PC-9 (cell line): ENCODE results near the gene OAF.

Experiments used
- EZH2 ChIP-seq: fragments of 200-600 bp; sonication (generic); IDR thresholded peaks from 2 replicates; pipeline ENCODE4 v1.8.0; 2017; ENCODE audit warnings: antibody characterized with exemption, low read depth
- TF ChIP-seq, protein P1 (sequence below): fragments of 200-600 bp; sonication (generic); conservative IDR thresholded peaks from 2 replicates; pipeline ENCODE4 v1.6.1; 2017; ENCODE audit warnings: mixed run types, antibody characterized with exemption, mild to moderate bottlenecking, moderate library complexity

DNA sequence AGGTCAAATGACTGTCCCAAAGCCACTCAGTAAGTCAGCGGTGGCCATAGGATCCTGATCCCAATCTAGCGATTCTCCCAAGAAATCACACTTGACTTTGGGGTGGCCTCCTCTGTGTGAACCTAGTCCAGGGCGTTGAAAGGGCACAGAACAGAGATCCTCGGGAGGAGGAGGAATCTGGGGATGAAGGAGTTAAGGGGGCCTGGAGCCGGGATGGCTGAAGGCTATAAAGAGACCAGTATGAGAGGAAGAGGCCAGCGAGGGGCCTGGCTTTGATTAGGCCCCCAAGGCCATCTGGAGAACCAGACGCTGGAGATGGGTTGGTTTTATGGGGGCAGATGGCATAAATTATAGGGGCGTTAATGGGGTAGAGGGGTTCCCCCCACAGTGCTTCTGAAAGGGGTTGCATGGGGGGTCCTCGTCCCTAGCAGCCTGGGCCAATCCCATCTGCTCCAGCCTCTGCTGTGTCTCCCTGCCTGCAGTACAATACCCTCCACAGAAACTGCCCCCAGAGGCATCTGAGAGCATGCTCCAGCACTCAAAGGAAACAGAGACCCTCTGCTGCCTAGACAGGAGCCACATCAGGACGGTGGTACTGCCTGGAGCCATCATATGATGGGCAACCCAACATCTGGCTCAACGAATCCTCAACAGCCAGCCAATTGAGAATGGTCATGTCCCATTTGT, 37.7 kb upstream of the OAF start:
- TF ChIP-seq, protein P1, sequence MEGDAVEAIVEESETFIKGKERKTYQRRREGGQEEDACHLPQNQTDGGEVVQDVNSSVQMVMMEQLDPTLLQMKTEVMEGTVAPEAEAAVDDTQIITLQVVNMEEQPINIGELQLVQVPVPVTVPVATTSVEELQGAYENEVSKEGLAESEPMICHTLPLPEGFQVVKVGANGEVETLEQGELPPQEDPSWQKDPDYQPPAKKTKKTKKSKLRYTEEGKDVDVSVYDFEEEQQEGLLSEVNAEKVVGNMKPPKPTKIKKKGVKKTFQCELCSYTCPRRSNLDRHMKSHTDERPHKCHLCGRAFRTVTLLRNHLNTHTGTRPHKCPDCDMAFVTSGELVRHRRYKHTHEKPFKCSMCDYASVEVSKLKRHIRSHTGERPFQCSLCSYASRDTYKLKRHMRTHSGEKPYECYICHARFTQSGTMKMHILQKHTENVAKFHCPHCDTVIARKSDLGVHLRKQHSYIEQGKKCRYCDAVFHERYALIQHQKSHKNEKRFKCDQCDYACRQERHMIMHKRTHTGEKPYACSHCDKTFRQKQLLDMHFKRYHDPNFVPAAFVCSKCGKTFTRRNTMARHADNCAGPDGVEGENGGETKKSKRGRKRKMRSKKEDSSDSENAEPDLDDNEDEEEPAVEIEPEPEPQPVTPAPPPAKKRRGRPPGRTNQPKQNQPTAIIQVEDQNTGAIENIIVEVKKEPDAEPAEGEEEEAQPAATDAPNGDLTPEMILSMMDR = no peak
- TF ChIP-seq EZH2 = no peak
